C4-2B (cell line): ENCODE data around the gene INPPL1.
"Not testable (repeated sequence)": the region's sequence is repeated elsewhere in the genome, so short reads cannot be mapped to it uniquely, and the experiment has no call there.

Experiments
- ZFX ChIP-seq: fragments of 450-650 bp; IDR thresholded peaks from 2 replicates; pipeline ENCODE4 v1.6.1; 2017
- TF ChIP-seq, protein P1 (sequence below): fragments of 450-650 bp; conservative IDR thresholded peaks from 2 replicates; pipeline ENCODE4 v1.5.1; 2017; ENCODE audit warnings: mild to moderate bottlenecking

DNA sequence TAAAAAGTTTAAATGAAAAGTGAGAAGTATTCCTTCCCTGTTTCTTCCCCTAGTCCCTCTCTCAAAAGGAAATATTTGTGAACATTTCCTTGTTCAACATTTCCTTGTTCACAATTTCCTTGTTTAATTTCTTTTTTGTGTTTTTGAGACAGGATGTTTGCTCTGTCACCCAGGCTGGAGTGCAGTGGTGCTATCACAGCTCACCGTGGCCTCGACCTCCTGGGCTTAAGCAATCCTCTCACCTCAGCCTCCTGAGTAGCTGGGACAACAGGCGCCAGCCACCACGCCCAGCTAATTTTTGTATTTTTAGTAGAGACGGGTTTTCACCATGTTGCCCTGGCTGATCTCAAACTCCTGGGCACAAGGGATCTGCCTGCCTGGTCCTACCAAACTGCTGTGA lies 42.4 kb downstream of the INPPL1 start:
- TF ChIP-seq, protein P1, sequence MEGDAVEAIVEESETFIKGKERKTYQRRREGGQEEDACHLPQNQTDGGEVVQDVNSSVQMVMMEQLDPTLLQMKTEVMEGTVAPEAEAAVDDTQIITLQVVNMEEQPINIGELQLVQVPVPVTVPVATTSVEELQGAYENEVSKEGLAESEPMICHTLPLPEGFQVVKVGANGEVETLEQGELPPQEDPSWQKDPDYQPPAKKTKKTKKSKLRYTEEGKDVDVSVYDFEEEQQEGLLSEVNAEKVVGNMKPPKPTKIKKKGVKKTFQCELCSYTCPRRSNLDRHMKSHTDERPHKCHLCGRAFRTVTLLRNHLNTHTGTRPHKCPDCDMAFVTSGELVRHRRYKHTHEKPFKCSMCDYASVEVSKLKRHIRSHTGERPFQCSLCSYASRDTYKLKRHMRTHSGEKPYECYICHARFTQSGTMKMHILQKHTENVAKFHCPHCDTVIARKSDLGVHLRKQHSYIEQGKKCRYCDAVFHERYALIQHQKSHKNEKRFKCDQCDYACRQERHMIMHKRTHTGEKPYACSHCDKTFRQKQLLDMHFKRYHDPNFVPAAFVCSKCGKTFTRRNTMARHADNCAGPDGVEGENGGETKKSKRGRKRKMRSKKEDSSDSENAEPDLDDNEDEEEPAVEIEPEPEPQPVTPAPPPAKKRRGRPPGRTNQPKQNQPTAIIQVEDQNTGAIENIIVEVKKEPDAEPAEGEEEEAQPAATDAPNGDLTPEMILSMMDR, result not testable (repeated sequence)
- not testable (repeated sequence) for TF ChIP-seq ZFX
